SK-N-SH (cell line): ENCODE data around the gene TJP1.

Experiments used
- FOSL2 ChIP-seq: IDR thresholded peaks from 2 replicates; pipeline ENCODE4 v1.4.0; 2012; ENCODE audit warnings: low read depth, mild to moderate bottlenecking, moderate library complexity, borderline replicate concordance
- JUND ChIP-seq: IDR thresholded peaks from 2 replicates; pipeline ENCODE4 v1.4.0; 2012

DNA sequence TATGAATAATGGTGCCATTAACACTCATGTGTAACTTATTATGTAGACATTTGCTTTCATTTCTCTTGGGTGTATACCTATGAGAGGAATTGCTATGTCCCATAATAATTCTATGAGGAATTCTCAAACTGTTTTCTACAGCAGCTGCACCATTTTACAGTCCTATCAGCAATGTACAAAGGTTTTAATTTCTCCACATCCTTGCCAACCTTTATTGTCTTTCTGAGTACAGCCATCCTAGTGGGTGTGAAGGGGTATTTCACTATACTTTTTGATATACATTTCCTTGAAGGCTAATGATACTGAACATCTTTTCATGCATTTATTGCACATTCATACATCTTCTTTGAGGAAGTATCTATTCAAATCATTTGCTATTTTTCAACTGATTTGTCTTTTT, 34.5 kb downstream of the TJP1 start:
- TF ChIP-seq FOSL2 (no peak), JUND (no peak)
